ENCODE data around the gene BDNF. TPM values are rescaled to one million over a fixed set of nuclear protein-coding genes. Genes with fewer than 3 reads are reported as not detected.

Gene BDNF
- polyA plus RNA-seq, 1 experiment, result 47.4 TPM

- Histone ChIP-seq H3K27me3 (ENCODE audit: control insufficient read depth, insufficient read depth, low read length) (peaks cover 6% of the 10 kb centered on the region), H3K4me3 (ENCODE audit: low read depth, low read length) (no peak overlapping the region; the same call in 1 of the 2 replicates), H3K36me3 (ENCODE audit: control insufficient read depth, insufficient read depth, low read length) (no peaks in the 10 kb centered on the region)
- CTCF ChIA-PET, result interaction anchor here (0.5 to 7.0 kb wide), 18 partner anchors 9 to 1617 kb away, joined by 3 to 75 read pairs (median 4); partner anchors contain the start of gene BDNF
- no peak for DNase-seq (ENCODE audit: low read depth)
- POLR2A ChIA-PET, result interaction anchor here (0.6 to 2.6 kb wide), 5 partner anchors 8 to 390 kb away, joined by 3 to 15 read pairs (median 5); partner anchors contain the start of gene BDNF
- TF ChIP-seq CTCF (IDR thresholded peaks at IDR 0.05; ENCODE audit: insufficient read depth, low read depth, low read length), result peak; percentile 47
Observed at GRCh38 chr11:27717377-27717776, 17.1 kb upstream of the BDNF start.

GRCh38 chr11:27716835-27717234 lies 16.6 kb upstream of the BDNF start:
- no peak overlapping the region for H3K4me3 ChIP-seq (ENCODE audit: low read depth, low read length)
- H3K27me3 ChIP-seq (ENCODE audit: control insufficient read depth, insufficient read depth, low read length), result peaks cover 6% of the 10 kb centered on the region
- POLR2A ChIA-PET, result interaction anchor here (0.6 to 1.2 kb wide), 3 partner anchors 11 to 210 kb away, joined by 4 to 5 read pairs (median 4); partner anchors contain the start of gene BDNF
- TF ChIP-seq CTCF (IDR thresholded peaks at IDR 0.05; ENCODE audit: insufficient read depth, low read depth, low read length), result peak; percentile 68
- no peak for DNase-seq (ENCODE audit: low read depth)
- CTCF ChIA-PET, result interaction anchor here (0.6 to 7.0 kb wide), 19 partner anchors 10 to 1618 kb away, joined by 3 to 75 read pairs (median 3); partner anchors contain the start of gene BDNF
- H3K36me3 ChIP-seq (ENCODE audit: control insufficient read depth, insufficient read depth, low read length), result no peaks in the 10 kb centered on the region

DNA sequence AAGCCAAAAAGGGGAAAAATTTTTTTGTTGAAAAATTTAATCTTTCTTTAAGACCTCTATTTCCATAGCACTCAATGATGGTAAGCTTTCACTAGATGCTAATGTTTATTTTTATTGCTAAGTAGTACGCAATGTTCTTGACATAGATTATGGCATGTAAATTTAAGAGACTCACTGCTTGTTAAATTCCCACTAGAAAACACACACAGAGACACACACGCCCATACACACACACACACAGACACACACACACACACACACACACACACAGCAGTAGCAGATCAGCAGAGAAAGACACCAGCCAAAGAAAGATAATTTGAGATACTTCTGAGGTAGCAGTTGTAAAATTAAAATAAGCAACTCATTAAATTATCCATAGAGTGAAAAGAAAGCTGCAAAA lies 16.0 kb upstream of the BDNF start:
- H3K4me3 ChIP-seq (ENCODE audit: low read depth, low read length), result no peak overlapping the region
- peaks cover 2% of the 10 kb centered on the region for H3K27me3 ChIP-seq (ENCODE audit: control insufficient read depth, insufficient read depth, low read length)
- ChIA-PET POLR2A (interaction anchor here (0.6 to 1.2 kb wide), 3 partner anchors 10 to 210 kb away, joined by 4 to 5 read pairs (median 4); partner anchors contain the start of gene BDNF), CTCF (interaction anchor here (0.6 to 7.0 kb wide), 12 partner anchors 10 to 1613 kb away, joined by 3 to 75 read pairs (median 4); partner anchors contain the start of gene BDNF)
- no peak for TF ChIP-seq CTCF (IDR thresholded peaks at IDR 0.05; ENCODE audit: insufficient read depth, low read depth, low read length)
- no peaks in the 10 kb centered on the region for H3K36me3 ChIP-seq (ENCODE audit: control insufficient read depth, insufficient read depth, low read length)
- DNase-seq (ENCODE audit: low read depth), result no peak

- CTCF ChIA-PET, result interaction anchor here (1.0 to 2.2 kb wide), 3 partner anchors 8 to 380 kb away, joined by 3 to 7 read pairs (median 4); no protein-coding TSS in a partner anchor
- Histone ChIP-seq H3K27me3 (ENCODE audit: control insufficient read depth, insufficient read depth, low read length) (no peaks in the 10 kb centered on the region), H3K4me3 (ENCODE audit: low read depth, low read length) (no peak overlapping the region), H3K36me3 (ENCODE audit: control insufficient read depth, insufficient read depth, low read length) (no peaks in the 10 kb centered on the region)
- no peak for TF ChIP-seq CTCF (IDR thresholded peaks at IDR 0.05; ENCODE audit: insufficient read depth, low read depth, low read length)
- DNase-seq (ENCODE audit: low read depth), result no peak
- POLR2A ChIA-PET, result no interaction called here
Observed at GRCh38 chr11:27711725-27712124, 11.5 kb upstream of the BDNF start.

DNA sequence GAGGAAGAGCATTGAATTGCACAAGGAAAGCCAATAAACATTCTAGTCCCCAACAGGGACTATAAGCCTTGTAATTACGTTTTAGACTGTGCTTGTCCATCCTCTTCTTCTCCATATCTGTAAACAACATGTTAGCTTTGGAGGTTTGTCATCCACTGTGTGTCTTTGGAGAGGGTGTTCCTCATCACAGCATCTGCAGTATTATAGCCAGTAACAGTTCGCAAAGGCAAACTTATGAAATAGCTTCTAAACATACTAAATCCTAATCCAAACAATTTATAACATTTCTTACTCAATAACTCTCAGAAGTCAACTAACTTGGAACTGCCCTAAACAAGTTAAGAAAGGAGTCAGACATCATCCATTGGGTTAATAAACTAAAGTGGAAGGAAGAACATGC lies 10.3 kb upstream of the BDNF start:
- H3K36me3 ChIP-seq (ENCODE audit: control insufficient read depth, insufficient read depth, low read length), result no peaks in the 10 kb centered on the region
- no peak overlapping the region for H3K4me3 ChIP-seq (ENCODE audit: low read depth, low read length)
- POLR2A ChIA-PET, result interaction anchor here (0.5 kb wide), 2 partner anchors 396 to 1021 kb away, joined by 3 read pairs; no protein-coding TSS in a partner anchor
- no peak for DNase-seq (ENCODE audit: low read depth)
- no peaks in the 10 kb centered on the region for H3K27me3 ChIP-seq (ENCODE audit: control insufficient read depth, insufficient read depth, low read length)
- CTCF ChIA-PET, result interaction anchor here (1.0 to 2.2 kb wide), 4 partner anchors 9 to 381 kb away, joined by 3 to 7 read pairs (median 4); no protein-coding TSS in a partner anchor
- TF ChIP-seq CTCF (IDR thresholded peaks at IDR 0.05; ENCODE audit: insufficient read depth, low read depth, low read length), result no peak
